Activated T-helper 9 cell treated with anti-CD3 and anti-CD28 coated beads, Interleukin-2, amount 50 U/mL, for 16 hours (primary cell): ENCODE measurements around the gene MRPL12.

Source experiments
- DNase-seq: peaks from one replicate; pipeline ENCODE4 v3.0.0-alpha.2; 2020; ENCODE audit warnings: low read depth

Gene MRPL12

GRCh38 chr17:81701288-81702071, 1.7 kb upstream of the MRPL12 start:
- no peak for DNase-seq

- DNase-seq: no peak
Observed at GRCh38 chr17:81703747-81704654, 834 bp downstream of the MRPL12 start.

- DNase-seq: no peak
Observed at GRCh38 chr17:81705518-81706231, 2.5 kb downstream of the MRPL12 start.

GRCh38 chr17:81706232-81706611, 3.1 kb downstream of the MRPL12 start:
- no peak for DNase-seq

- no peak for DNase-seq
Observed at GRCh38 chr17:81706757-81707624, 3.8 kb downstream of the MRPL12 start.

GRCh38 chr17:81707725-81708646, 4.8 kb downstream of the MRPL12 start:
- no peak for DNase-seq

GRCh38 chr17:81708739-81709185, 5.6 kb downstream of the MRPL12 start:
- DNase-seq: no peak

GRCh38 chr17:81710514-81711308, 7.5 kb downstream of the MRPL12 start:
- no peak for DNase-seq

GRCh38 chr17:81711814-81712467, 8.8 kb downstream of the MRPL12 start, which contains the start of gene SLC25A10:
Gene SLC25A10 (plus strand): TSS chr17:81712284. CDS start chr17:81712427, 143 bp downstream.
- DNase-seq: peak; percentile 74

- DNase-seq: no peak
Observed at GRCh38 chr17:81712468-81713003, 9.4 kb downstream of the MRPL12 start.

GRCh38 chr17:81713004-81713555, 9.9 kb downstream of the MRPL12 start:
- no peak for DNase-seq

- no peak for DNase-seq
Observed at GRCh38 chr17:81713556-81714411, 10.6 kb downstream of the MRPL12 start.

GRCh38 chr17:81714412-81715106, 11.4 kb downstream of the MRPL12 start:
- no peak for DNase-seq

GRCh38 chr17:81715107-81715871, 12.1 kb downstream of the MRPL12 start:
- no peak for DNase-seq

GRCh38 chr17:81715872-81716673, 12.9 kb downstream of the MRPL12 start:
- DNase-seq: no peak
